H1 (cell line): ENCODE measurements around the gene TEDC1. TPM values are rescaled to one million over a fixed set of nuclear protein-coding genes. Genes with fewer than 3 reads are reported as not detected.

Source experiments
- CTCF ChIA-PET: fragments of 300-600 bp; sonication (Branson Sonifier 250); formaldehyde crosslinking; loops from one replicate; lab custom pipeline; 2021; ENCODE audit not compliant: partially characterized antibody; lab: Charles Lee
- POLR2A ChIA-PET: fragments of 300-600 bp; sonication (Branson Sonifier 250); formaldehyde crosslinking; loops from one replicate; lab custom pipeline; 2021; ENCODE audit warnings: inconsistent platforms; ENCODE audit not compliant: partially characterized antibody; lab: Charles Lee
- DNase-seq, 2 experiments: peaks; one replicate each; pipeline versions ENCODE4 v3.0.0 to v3.0.0-alpha.2; 2010 to 2022; ENCODE audit warnings: low spot score in 2 of 2, low read depth in 1 of 2, mixed read lengths in 1 of 2
- FAIRE-seq: peaks from 2 replicates; lab custom pipeline; 2011; peaks lifted over from hg19 to GRCh38; lab: Jason Lieb, UNC
- H2AFZ ChIP-seq: 2 replicates; pipeline ENCODE4 v1.8.1; 2012; ENCODE audit warnings: low read length, inconsistent platforms
- H2AK5ac ChIP-seq: 2 replicates; pipeline ENCODE4 v1.6.1; 2013; ENCODE audit warnings: low read depth, low read length
- H2BK120ac ChIP-seq: replicated peaks from 2 replicates; pipeline ENCODE3; 2013; ENCODE audit warnings: low read depth, low read length, inconsistent platforms
- H2BK12ac ChIP-seq: 2 replicates; pipeline ENCODE4 v1.6.1; 2013; ENCODE audit warnings: low read depth, low read length
- H2BK15ac ChIP-seq: 2 replicates; pipeline ENCODE4 v1.6.1; 2013; ENCODE audit warnings: low read length
- H2BK20ac ChIP-seq: 2 replicates; pipeline ENCODE4 v1.6.1; 2013; ENCODE audit warnings: low read length
- H2BK5ac ChIP-seq: 2 replicates; pipeline ENCODE4 v1.6.1; 2013; ENCODE audit warnings: low read depth, low read length
- H3K14ac ChIP-seq: 2 replicates; pipeline ENCODE4 v1.6.1; 2013; ENCODE audit warnings: inconsistent platforms; ENCODE audit not compliant: insufficient read length
- H3K18ac ChIP-seq: 2 replicates; pipeline ENCODE4 v1.6.1; 2013; ENCODE audit warnings: low read length; ENCODE audit errors: extremely low read depth
- H3K23ac ChIP-seq: 2 replicates; pipeline ENCODE4 v1.6.1; 2013; ENCODE audit warnings: inconsistent platforms; ENCODE audit not compliant: insufficient read length
- H3K23me2 ChIP-seq: 2 replicates; pipeline ENCODE4 v1.6.1; 2013; ENCODE audit warnings: low read depth, low read length
- H3K27ac ChIP-seq: 2 replicates; pipeline ENCODE4 v1.6.1; 2011; ENCODE audit warnings: low read depth, low read length, inconsistent platforms
- H3K27me3 ChIP-seq, 4 experiments: replicated peaks in 1 of 4; 1 replicate in 1 of 4; 2 replicates in 3 of 4; pipeline versions ENCODE4 v1.6.1 to v1.8.1; 2011 to 2013; ENCODE audit warnings: low read length in 3 of 4, mild to moderate bottlenecking in 3 of 4, inconsistent platforms in 2 of 4, mixed read lengths in 2 of 4, moderate library complexity in 1 of 4; ENCODE audit not compliant: control insufficient read depth in 3 of 4, insufficient read depth in 3 of 4; ENCODE audit errors: extremely low read depth in 1 of 4
- H3K36me3 ChIP-seq, 4 experiments: 2 replicates each; pipeline versions ENCODE4 v1.6.1 to v1.8.1; 2011 to 2013; ENCODE audit warnings: mild to moderate bottlenecking in 4 of 4, low read length in 3 of 4, moderate library complexity in 2 of 4, control low read depth in 1 of 4, inconsistent platforms in 1 of 4; ENCODE audit not compliant: insufficient read depth in 4 of 4, control insufficient read depth in 2 of 4
- H3K4ac ChIP-seq: replicated peaks from 2 replicates; pipeline ENCODE3; 2013; ENCODE audit warnings: low read length, low read depth, mixed read lengths, inconsistent platforms; ENCODE audit not compliant: insufficient read length
- H3K4me1 ChIP-seq, 4 experiments: replicated peaks in 1 of 4; 1 replicate in 1 of 4; 2 replicates in 3 of 4; pipeline versions ENCODE4 v1.6.1 to v1.8.1; 2011 to 2013; ENCODE audit warnings: low read length in 3 of 4, inconsistent platforms in 2 of 4, mixed read lengths in 1 of 4; ENCODE audit not compliant: insufficient read depth in 4 of 4, control insufficient read depth in 3 of 4
- H3K4me2 ChIP-seq, 2 experiments: 2 replicates each; pipeline versions ENCODE4 v1.6.1 to v1.8.1; 2011 to 2013; ENCODE audit warnings: low read depth in 2 of 2, low read length in 2 of 2, control low read depth in 1 of 2, inconsistent platforms in 1 of 2, mild to moderate bottlenecking in 1 of 2; ENCODE audit not compliant: insufficient read depth in 1 of 2
- H3K4me3 ChIP-seq, 4 experiments: fragments of 200-600, 300-600 bp in 1 of 4; sonication (generic), shearing (Covaris generic), sonication (Bioruptor Twin) in 1 of 4; 2 replicates each; pipeline versions ENCODE4 v1.5.1 to v1.8.1; 2011 to 2016; ENCODE audit warnings: low read length in 4 of 4, low read depth in 3 of 4, control low read depth in 2 of 4, inconsistent platforms in 2 of 4, mild to moderate bottlenecking in 2 of 4, mixed read lengths in 1 of 4, moderate library complexity in 1 of 4; ENCODE audit not compliant: insufficient read depth in 2 of 4; ENCODE audit errors: extremely low read depth in 1 of 4
- H3K56ac ChIP-seq: replicated peaks from 2 replicates; pipeline ENCODE3; 2013; ENCODE audit warnings: low read depth, mild to moderate bottlenecking, mixed read lengths, low read length, inconsistent platforms; ENCODE audit not compliant: insufficient read length
- H3K79me1 ChIP-seq: 2 replicates; pipeline ENCODE4 v1.6.1; 2013; ENCODE audit warnings: low read depth, low read length, control low read depth
- H3K79me2 ChIP-seq, 2 experiments: 2 replicates each; pipeline versions ENCODE4 v1.6.1 to v1.8.1; 2012 to 2013; ENCODE audit warnings: low read length in 2 of 2, mild to moderate bottlenecking in 2 of 2, inconsistent platforms in 1 of 2; ENCODE audit not compliant: insufficient read depth in 2 of 2, control insufficient read depth in 1 of 2
- H3K9ac ChIP-seq, 4 experiments: replicated peaks in 1 of 4; 1 replicate in 1 of 4; 2 replicates in 3 of 4; pipeline versions ENCODE4 v1.6.1 to v1.8.1; 2011 to 2013; ENCODE audit warnings: low read depth in 3 of 4, low read length in 3 of 4, control low read depth in 2 of 4, mild to moderate bottlenecking in 2 of 4, moderate library complexity in 2 of 4, inconsistent platforms in 1 of 4; ENCODE audit errors: extremely low read depth in 1 of 4
- H3K9me3 ChIP-seq, 2 experiments: 2 replicates each; pipeline versions ENCODE4 v1.6.1 to v1.8.1; 2012 to 2013; ENCODE audit warnings: mild to moderate bottlenecking in 2 of 2, moderate library complexity in 2 of 2, control low read depth in 1 of 2, inconsistent platforms in 1 of 2, low read depth in 1 of 2, low read length in 1 of 2, mixed read lengths in 1 of 2; ENCODE audit not compliant: insufficient read depth in 2 of 2
- H4K20me1 ChIP-seq, 2 experiments: replicated peaks in 1 of 2; 2 replicates each; pipeline versions ENCODE3 to v1.8.1; 2011 to 2013; ENCODE audit warnings: inconsistent platforms in 2 of 2, low read length in 2 of 2, mild to moderate bottlenecking in 1 of 2; ENCODE audit not compliant: insufficient read depth in 2 of 2, control insufficient read depth in 1 of 2
- H4K5ac ChIP-seq: 2 replicates; pipeline ENCODE4 v1.6.1; 2013; ENCODE audit warnings: low read length, low read depth, mixed read lengths, inconsistent platforms; ENCODE audit not compliant: insufficient read length
- H4K8ac ChIP-seq: 2 replicates; pipeline ENCODE4 v1.8.0; 2013; ENCODE audit warnings: mild to moderate bottlenecking, moderate library complexity, low read length, inconsistent platforms; ENCODE audit not compliant: insufficient read depth; ENCODE audit errors: extremely low read depth
- H4K91ac ChIP-seq: replicated peaks from 2 replicates; pipeline ENCODE3; 2013; ENCODE audit warnings: low read length, mixed read lengths, inconsistent platforms; ENCODE audit not compliant: insufficient read length
- BACH1 ChIP-seq: IDR thresholded peaks from 2 replicates; pipeline ENCODE4 v1.6.1; 2012; ENCODE audit warnings: low read length, improper control_type of control experiment
- CBX5 ChIP-seq: fragments of 300-800, 300-1000 bp; sonication (generic); IDR thresholded peaks from 2 replicates; pipeline ENCODE4 v1.7.1; 2016; ENCODE audit warnings: antibody characterized with exemption, low read length, low read depth
- CHD1 ChIP-seq: IDR thresholded peaks from 2 replicates; pipeline ENCODE4 v1.6.1; 2012; ENCODE audit warnings: low read depth, low read length, improper control_type of control experiment
- EGR1 ChIP-seq: IDR thresholded peaks from 2 replicates; pipeline ENCODE4 v1.6.1; 2011; ENCODE audit warnings: low read depth, low read length, borderline replicate concordance
- HDAC2 ChIP-seq, 2 experiments: fragments of 300-600 bp in 1 of 2; sonication (generic) in 1 of 2; IDR thresholded peaks; 2 replicates each; pipeline ENCODE4 v1.6.1; 2011 to 2012; ENCODE audit warnings: low read depth in 2 of 2, low read length in 2 of 2, mild to moderate bottlenecking in 2 of 2, moderate library complexity in 2 of 2, borderline replicate concordance in 1 of 2, inconsistent platforms in 1 of 2
- KDM1A ChIP-seq: fragments of 200-600, 300-600 bp; sonication (generic); IDR thresholded peaks from 2 replicates; pipeline ENCODE4 v1.7.1; 2016; ENCODE audit warnings: mild to moderate bottlenecking, low read length, borderline replicate concordance
- NANOG ChIP-seq: IDR thresholded peaks from 2 replicates; pipeline ENCODE4 v1.6.1; 2011; ENCODE audit warnings: low read length, low read depth, mild to moderate bottlenecking, inconsistent platforms; ENCODE audit not compliant: insufficient read depth, poor library complexity, severe bottlenecking
- PHF8 ChIP-seq: fragments of 200-600 bp; sonication (generic); conservative IDR thresholded peaks from 2 replicates; pipeline ENCODE4 v1.7.1; 2012; ENCODE audit warnings: low read depth, mild to moderate bottlenecking, inconsistent platforms, low read length, moderate library complexity
- SIN3A ChIP-seq, 2 experiments: IDR thresholded peaks in 1 of 2; conservative IDR thresholded peaks in 1 of 2; 2 replicates each; pipeline ENCODE4 v1.6.1; 2011 to 2012; ENCODE audit warnings: low read length in 2 of 2, improper control_type of control experiment in 1 of 2, low read depth in 1 of 2, mild to moderate bottlenecking in 1 of 2
- SP4 ChIP-seq: IDR thresholded peaks from 2 replicates; pipeline ENCODE4 v1.6.1; 2012; ENCODE audit warnings: low read length, inconsistent platforms
- TBP ChIP-seq: IDR thresholded peaks from 2 replicates; pipeline ENCODE4 v1.6.1; 2011; ENCODE audit warnings: low read depth, low read length, improper control_type of control experiment
- TEAD4 ChIP-seq: IDR thresholded peaks from 2 replicates; pipeline ENCODE4 v1.6.1; 2012; ENCODE audit warnings: low read depth, low read length, inconsistent platforms, mixed read lengths
- WGBS, 2 experiments: shearing (Covaris generic) in 1 of 2; methylation state at CpG; one replicate each; pipeline versions ENCODE4 v1.1.6 to v1.1.7; 2013 to 2015; ENCODE audit warnings: low lambda C conversion rate in 2 of 2, mixed read lengths in 2 of 2, inconsistent platforms in 1 of 2, low coverage in 1 of 2, missing lambda C conversion rate in 1 of 2; ENCODE audit not compliant: insufficient replicate concordance in 2 of 2, insufficient coverage in 1 of 2, insufficient read length in 1 of 2; ENCODE audit errors: extremely low coverage in 1 of 2, missing lambda C conversion rate in 1 of 2; 5-methylcytosine and 5-hydroxymethylcytosine counted together
- polyA plus RNA-seq, 7 experiments: library from polyadenylated mRNA; depleted of rRNA in 3 of 7; stranded (reverse) in 5 of 7; unstranded in 2 of 7; fragments of >200 nt in 5 of 7; fragments of 200-250 nt in 2 of 7; gene quantifications; 1 replicate in 5 of 7; 2 replicates in 1 of 7; 4 replicates in 1 of 7; pipeline versions ENCODE4 v1.2.1 to v1.2.3, GENCODE V29; 2011 to 2013; ENCODE audit warnings: missing spikeins in 2 of 7, mixed read lengths in 2 of 7
- total RNA-seq: library from RNA; stranded (reverse); fragmentation: NEBNext Ultra II Directional; extraction: Animal tissue kit (Norgen Biotek cat#: 25700); gene quantifications from 2 replicates; pipeline ENCODE4 v1.2.1, GENCODE V29; 2021

TEDC1 gene
- total and polyA plus RNA-seq, 2 of the 8 experiments (the other 6 are each of a cell fraction or from before 2014, with no cell fraction given), result 5.6 to 14.8 TPM

DNA sequence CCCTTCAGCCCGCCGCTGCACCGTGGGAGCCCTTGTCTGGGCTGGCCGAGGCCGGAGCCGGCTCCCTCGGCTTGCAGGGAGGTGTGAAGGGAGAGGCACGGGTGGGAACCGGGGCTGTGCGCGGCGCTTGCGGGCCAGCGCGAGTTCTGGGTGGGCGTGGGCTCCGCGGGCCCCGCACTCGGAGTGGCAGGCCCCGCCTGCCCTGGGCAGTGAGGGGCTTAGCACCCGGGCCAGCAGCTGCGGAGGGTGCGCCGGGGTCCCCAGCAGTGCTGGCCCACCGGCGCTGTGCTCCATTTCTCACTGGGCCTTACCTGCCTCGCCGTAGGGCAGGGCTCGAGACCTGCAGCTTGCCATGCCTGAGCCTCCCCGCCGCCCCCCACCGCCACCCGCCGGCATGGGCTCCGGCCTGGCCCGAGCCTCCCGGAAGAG is 56.7 kb downstream of the TEDC1 start:
- Histone ChIP-seq H3K23me2 (no peaks in the 10 kb centered on the region), H4K91ac (no peak overlapping the region), H4K20me1 (no peaks in the 10 kb centered on the region), H3K9me3 (peaks cover 28 to 73% of the 10 kb centered on the region in 2 experiments), H3K4me1 (no peaks in the 10 kb centered on the region), H2BK5ac (no peak overlapping the region), H2BK120ac (no peak overlapping the region), H2AK5ac (no peak overlapping the region), H4K8ac (no peak overlapping the region), H3K9ac (no peak overlapping the region), H3K56ac (no peak overlapping the region), H3K4me3 (no peak overlapping the region), H3K27ac (no peak overlapping the region), H2AFZ (no peak overlapping the region), H3K14ac (no peak overlapping the region), H4K5ac (no peak overlapping the region), H3K23ac (no peak overlapping the region), H3K4me2 (no peak overlapping the region), H2BK15ac (no peak overlapping the region), H3K18ac (no peak overlapping the region), H2BK12ac (no peak overlapping the region), H2BK20ac (no peak overlapping the region), H3K79me2 (no peaks in the 10 kb centered on the region), H3K79me1 (no peaks in the 10 kb centered on the region), H3K36me3 (no peaks in the 10 kb centered on the region), H3K4ac (no peak overlapping the region), H3K27me3 (no peaks in the 10 kb centered on the region)
- 98% methylated on average over 6 of the region's 38 CpGs; no CpG with 5 or more reads in 1 of the 2 experiments for WGBS, 2 experiments
- no peak for DNase-seq
- ChIA-PET CTCF (interaction anchor here (4.1 kb wide), 1 partner anchor 10 kb away, joined by 21 read pairs; no protein-coding TSS in a partner anchor), POLR2A (no interaction called here)
- no peak for FAIRE-seq
- TF ChIP-seq TBP (no peak), KDM1A (no peak), HDAC2 (IDR thresholded peaks at IDR 0.05; ENCODE audit: borderline replicate concordance in 1 of 2, low read depth in 2 of 2, low read length in 2 of 2) (no peak), TEAD4 (no peak), SP4 (no peak), EGR1 (no peak), CHD1 (no peak), CBX5 (no peak), PHF8 (no peak), SIN3A (conservative IDR thresholded peaks at IDR 0.05 in 1 of 2, IDR thresholded peaks at IDR 0.05 in 1 of 2; ENCODE audit: low read depth in 1 of 2, low read length in 2 of 2) (no peak), NANOG (no peak), BACH1 (no peak)
